Heart right ventricle (tissue), 16 donors: ENCODE data around the gene GAN. TPM values are rescaled to one million over a fixed set of nuclear protein-coding genes. Genes with fewer than 3 reads are reported as not detected.
"Not testable (repeated sequence)": the region's sequence is repeated elsewhere in the genome, so short reads cannot be mapped to it uniquely, and the experiment has no call there.

ENCODE experiments used
- ATAC-seq, 8 donors: fragments of 200-7000 bp; cut with Tn5 transposase; one replicate each; pipeline ENCODE4 v1.9.1; 2020; ENCODE audit warnings: mild to moderate bottlenecking in 8 of 8, moderate library complexity in 8 of 8, moderate number of reproducible peaks in 1 of 8
- DNase-seq, 2 donors: peaks; one replicate each; pipeline ENCODE4 v3.0.0-alpha.2; 2020
- H3K27ac ChIP-seq, 10 donors: fragments of 200-600 bp; sonication (generic) in 2 of 10; one replicate each; pipeline versions ENCODE4 v1.5.0 to v1.8.0; 2020 to 2022; ENCODE audit warnings: mild to moderate bottlenecking in 3 of 10
- H3K27me3 ChIP-seq, 7 donors: fragments of 200-600 bp; one replicate each; pipeline ENCODE4 v1.8.0; 2021 to 2022; ENCODE audit warnings: mild to moderate bottlenecking in 2 of 7
- H3K36me3 ChIP-seq, 9 donors: fragments of 200-600 bp; sonication (generic) in 1 of 9; one replicate each; pipeline versions ENCODE4 v1.5.0 to v1.8.0; 2020 to 2022; ENCODE audit warnings: mild to moderate bottlenecking in 2 of 9
- H3K4me1 ChIP-seq, 9 donors: fragments of 200-600 bp; sonication (generic) in 1 of 9; one replicate each; pipeline versions ENCODE4 v1.5.0 to v1.8.0; 2020 to 2022; ENCODE audit warnings: mild to moderate bottlenecking in 4 of 9
- H3K4me3 ChIP-seq, 10 donors: fragments of 200-600 bp; sonication (generic) in 2 of 10; one replicate each; pipeline versions ENCODE4 v1.5.0 to v1.8.0; 2020 to 2022; ENCODE audit warnings: mild to moderate bottlenecking in 7 of 10, moderate library complexity in 2 of 10
- H3K9me3 ChIP-seq, 11 donors: fragments of 200-600 bp in 10 of 11; sonication (generic) in 2 of 11; one replicate each; pipeline versions ENCODE4 v1.5.0 to v1.8.0; 2013 to 2022; ENCODE audit warnings: mild to moderate bottlenecking in 2 of 11, control low read depth in 1 of 11, moderate library complexity in 1 of 11
- CTCF ChIP-seq, 9 donors: fragments of 200-600 bp; sonication (generic) in 2 of 9; IDR thresholded peaks; one replicate each; pipeline versions ENCODE4 v1.5.0 to v1.8.0; 2021 to 2022; ENCODE audit warnings: antibody characterized with exemption in 9 of 9, mild to moderate bottlenecking in 5 of 9, moderate library complexity in 1 of 9
- WGBS, 2 donors: extraction: QIAGEN DNeasy Blood & Tissue Kit; methylation state at CpG; one replicate each; pipeline ENCODE4 v1.1.7; 2013; ENCODE audit warnings: inconsistent platforms in 1 of 2; 5-methylcytosine and 5-hydroxymethylcytosine counted together
- intact Hi-C, 10 donors: fragments of 100-400 bp; cut with DNase I; formaldehyde crosslinking; loops; one replicate each; pipeline versions ENCODE4 v1.11.1 to v1.14.2; 2022
- polyA plus RNA-seq, 2 donors: library from polyadenylated mRNA; stranded (reverse); fragments of 200-250 nt; gene quantifications; one replicate each; pipeline ENCODE4 v1.2.3, GENCODE V29; 2013
- total RNA-seq, 10 donors: library from RNA; stranded (reverse); fragmentation: NEBNext Ultra II Directional in 3 of 10; extraction: Animal tissue kit (Norgen Biotek cat#: 25700) in 3 of 10; gene quantifications; one replicate each; pipeline versions ENCODE4 v1.2.1 to v1.2.4, GENCODE V29; 2021 to 2023
- donor health status: Arrhythmogenic right ventricular cardiomyopathy.
- donor health status: ischemic (EF 13 %, LVEDD 7.1; RV severe dilation, severe dysfunction).
- donor health status: healthy with polysubstance abuse.
- donor health status: DM: no; HTN: yes; CAD: no.
- donor health status: DM: no; HTN: no; CAD: no.
- donor health status: ischemic (EF 25% LVEDD 6.9; RV normal size, moderate dysfunction).
- donor health status: ischemic (EF 25% LVEDD 5.7; RV mildly dilated, moderate dysfunction).
- donor health status: healthy.
- donor health status: DM: yes; HTN: yes; CAD: no.
- donor health status: Ischemic cardiomyopathy.
- donor health status: ischemic (EF 35%, LVEDD 5.7; RV mildly dilated, moderate dysfunction).
- donor health status: nonischemic (EF 11% LVEDD 7.7; RV severe dilation, severe dysfunction).
- donor health status: DM: yes; HTN: yes; CAD: no.
- donor health status: PGD.
- donor health status: ischemic (EF 29% LVEDD 5.4; RV normal size, mild dysfunction).
- donor health status: nonischemic (EF 23%, LVEDD 6.1; RV moderate dilation, normal function).

The GAN gene
- total and polyA plus RNA-seq, 12 donors = 0.94 to 17.7 (median 12.2) TPM

- intact Hi-C loops = loop anchor here in 8 of 10 donors (2.0 to 10.0 kb wide), 8 partner anchors 32 to 336 kb away; no protein-coding TSS in a partner anchor
- DNase-seq = peak in 1 of 2 donors; percentile 60
- no peak for TF ChIP-seq CTCF (IDR thresholded peaks at IDR 0.05)
- Histone ChIP-seq H3K4me1 (peaks cover under 1 to 44% (median 14%) of the 10 kb centered on the region in 9 donors), H3K27me3 (no peaks in the 10 kb centered on the region), H3K4me3 (no peak overlapping the region), H3K9me3 (peaks cover 0 to 14% (median 0%) of the 10 kb centered on the region in 11 donors), H3K27ac (peak overlapping the region in 3 of 10 donors; percentile 29 to 44 (median 36)), H3K36me3 (no peaks in the 10 kb centered on the region)
- peak in 6 of 8 donors; percentile 11 to 52 (median 40) for ATAC-seq
- 51 to 60% methylated on average over 19 of the region's 19 CpGs for WGBS, 2 donors
Measured at GRCh38 chr16:81401035-81401950, 86.5 kb downstream of the GAN start.

- Histone ChIP-seq H3K27ac (peak overlapping the region in 1 of 10 donors; percentile 34), H3K9me3 (peaks cover 0 to 14% (median 0%) of the 10 kb centered on the region in 11 donors), H3K4me3 (peak overlapping the region in 1 of 10 donors; percentile 44), H3K36me3 (no peaks in the 10 kb centered on the region), H3K4me1 (peaks cover 0 to 36% (median 11%) of the 10 kb centered on the region in 9 donors), H3K27me3 (no peaks in the 10 kb centered on the region)
- intact Hi-C loops = loop anchor here (1.0 to 10.0 kb wide), 13 partner anchors 36 to 334 kb away; no protein-coding TSS in a partner anchor
- whole genome bisulfite sequencing, 2 donors = 25 to 28% methylated on average over 5 of the region's 5 CpGs
- no peak for ATAC-seq
- no peak for TF ChIP-seq CTCF (IDR thresholded peaks at IDR 0.05)
- DNase-seq = no peak
Measured at GRCh38 chr16:81403208-81403600, 88.4 kb downstream of the GAN start.

- no peaks in the 10 kb centered on the region for H3K36me3 ChIP-seq
- intact Hi-C loops = loop anchor here (1.0 to 10.0 kb wide), 14 partner anchors 36 to 334 kb away; no protein-coding TSS in a partner anchor
- WGBS, 2 donors = 25 to 28% methylated on average over 37 of the region's 37 CpGs
- H3K9me3 ChIP-seq = peaks cover 0 to 14% (median 0%) of the 10 kb centered on the region in 11 donors
- H3K4me1 ChIP-seq = peaks cover 0 to 33% (median 10%) of the 10 kb centered on the region in 9 donors
- H3K4me3 ChIP-seq = peak overlapping the region in 7 of 10 donors; percentile 13 to 44 (median 20)
- peak overlapping the region in 1 of 10 donors; percentile 34 for H3K27ac ChIP-seq
- peak; percentile 81 to 95 (median 93) for ATAC-seq
- H3K27me3 ChIP-seq = peaks cover 0 to 5% (median 0%) of the 10 kb centered on the region in 7 donors
- TF ChIP-seq CTCF (IDR thresholded peaks at IDR 0.05) = peak; percentile 93 to 98 (median 97)
- peak; percentile 86 to 88 for DNase-seq
Measured at GRCh38 chr16:81403601-81404391, 89.0 kb downstream of the GAN start.

- H3K4me1 ChIP-seq = peaks cover 0 to 33% (median 10%) of the 10 kb centered on the region in 9 donors
- H3K27me3 ChIP-seq, H3K9me3 ChIP-seq, H3K27ac ChIP-seq, H3K36me3 ChIP-seq, DNase-seq, H3K4me3 ChIP-seq, ATAC-seq: not testable (repeated sequence)
- WGBS, 2 donors = 70 to 74% methylated on average over 2 of the region's 2 CpGs
- intact Hi-C loops = loop anchor here in 6 of 10 donors (2.0 to 10.0 kb wide), 6 partner anchors 162 to 320 kb away; no protein-coding TSS in a partner anchor
Measured at GRCh38 chr16:81405002-81405401, 90.2 kb downstream of the GAN start.
